ENCODE measurements around the gene RAMP3.

GRCh38 chr7:45125193-45125904 lies 32.2 kb upstream of the RAMP3 start:
- TF ChIP-seq CTCF (IDR thresholded peaks at IDR 0.05 in 2 of 3, conservative IDR thresholded peaks at IDR 0.05 in 1 of 3; ENCODE audit: control insufficient read depth in 2 of 3, extremely low read depth in 1 of 3, insufficient read depth in 1 of 3, low read depth in 3 of 3, low read length in 3 of 3) (no peak), SMC3 (IDR thresholded peaks at IDR 0.05; ENCODE audit: borderline replicate concordance, low read length) (no peak)

All from GM12878 (cell line).